GM21619 (cell line): Measurements from ENCODE around the gene FGFR2.
"Not testable (repeated sequence)": the region's sequence is repeated elsewhere in the genome, so short reads cannot be mapped to it uniquely, and the experiment has no call there.

Experiments used
- ATAC-seq: cut with Tn5 transposase; IDR thresholded peaks from one replicate; pipeline ENCODE4 v1.9.1; 2021; ENCODE audit not compliant: unreplicated experiment

FGFR2 gene

GRCh38 chr10:121554916-121555315 is 43.3 kb downstream of the FGFR2 start:
- ATAC-seq: not testable (repeated sequence)

DNA sequence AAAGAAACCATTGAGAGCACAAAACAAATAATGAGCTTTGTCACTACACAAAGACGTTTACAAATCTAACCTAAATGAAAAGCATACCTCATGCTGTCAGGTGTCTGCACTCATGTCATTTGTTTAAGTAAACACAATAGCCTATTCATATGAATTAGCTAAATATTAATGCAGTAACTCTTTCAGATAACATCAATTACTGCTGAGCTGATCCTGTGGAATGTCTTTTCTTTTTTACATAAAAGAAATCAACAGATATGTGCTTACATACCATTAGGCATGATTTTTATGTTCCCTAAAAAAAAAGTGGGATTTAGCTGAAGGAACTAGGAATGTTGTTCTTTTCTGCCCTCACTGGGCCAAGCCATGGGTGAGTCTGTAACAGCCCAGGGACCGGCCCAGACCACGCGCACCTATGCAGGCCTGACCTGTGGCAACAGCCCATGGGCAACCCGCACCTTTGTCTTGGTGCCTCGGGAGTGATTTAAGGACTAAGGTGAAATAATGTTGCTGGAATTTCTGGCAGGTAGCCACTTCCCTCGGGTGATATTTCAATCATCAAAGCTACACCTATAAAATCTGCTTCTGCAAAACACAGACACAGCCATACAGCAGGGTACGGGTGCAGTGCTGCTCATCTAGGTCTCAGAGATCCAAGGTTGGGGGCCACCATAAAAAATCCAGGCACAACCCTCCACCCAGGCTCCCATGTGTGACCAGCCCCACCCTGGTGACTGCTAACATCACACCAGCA is 44.6 kb downstream of the FGFR2 start:
- ATAC-seq: no peak

DNA sequence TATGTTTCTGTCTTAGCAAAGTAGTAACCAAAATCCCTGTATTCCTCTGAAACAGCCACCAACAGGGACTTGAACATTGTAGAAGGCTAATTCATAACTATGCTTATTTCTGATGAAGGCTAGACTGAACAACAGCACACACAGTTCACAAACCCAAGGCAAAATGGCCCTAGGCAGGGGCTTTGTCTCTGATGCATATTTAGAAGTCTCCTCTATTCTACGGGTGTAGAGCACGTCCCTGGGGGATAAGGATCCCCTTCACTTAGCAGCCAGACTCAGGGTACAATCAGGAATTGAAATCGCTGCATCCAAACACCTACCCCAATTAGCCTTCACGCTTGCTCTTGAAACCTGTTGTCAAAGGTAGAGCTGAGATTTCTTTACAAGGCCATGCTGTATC is 45.5 kb downstream of the FGFR2 start:
- ATAC-seq: no peak

DNA sequence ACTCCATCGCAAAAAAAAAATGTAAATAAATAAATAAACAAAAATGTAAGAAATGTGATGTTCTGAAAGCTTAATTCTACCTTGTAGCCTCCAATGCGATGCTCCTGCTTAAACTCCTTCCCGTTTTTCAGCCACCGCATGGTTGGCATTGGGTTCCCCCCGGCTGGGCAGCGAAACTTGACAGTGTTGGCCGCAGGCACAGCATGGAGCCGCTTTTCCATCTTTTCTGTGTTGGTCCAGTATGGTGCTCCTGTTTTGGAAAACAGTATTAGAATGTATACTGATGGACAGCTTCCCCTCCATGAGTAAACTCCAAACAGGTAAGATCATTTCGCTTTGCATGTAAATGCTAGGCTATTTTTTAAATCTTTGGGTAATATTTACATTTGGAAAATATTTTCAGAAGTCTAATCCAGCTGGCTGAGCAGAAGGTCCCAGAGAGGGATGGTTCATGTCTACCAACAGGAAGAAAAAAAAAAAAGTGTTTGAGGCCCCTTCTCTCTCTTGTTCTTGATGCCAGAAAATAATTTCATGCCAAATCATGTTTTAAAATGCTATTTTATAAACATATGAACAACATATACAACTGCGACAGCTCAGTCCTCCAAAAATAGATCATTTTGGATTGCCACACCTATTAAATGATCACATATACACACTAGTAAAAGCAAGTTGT is 46.9 kb downstream of the FGFR2 start:
- no peak for ATAC-seq

DNA sequence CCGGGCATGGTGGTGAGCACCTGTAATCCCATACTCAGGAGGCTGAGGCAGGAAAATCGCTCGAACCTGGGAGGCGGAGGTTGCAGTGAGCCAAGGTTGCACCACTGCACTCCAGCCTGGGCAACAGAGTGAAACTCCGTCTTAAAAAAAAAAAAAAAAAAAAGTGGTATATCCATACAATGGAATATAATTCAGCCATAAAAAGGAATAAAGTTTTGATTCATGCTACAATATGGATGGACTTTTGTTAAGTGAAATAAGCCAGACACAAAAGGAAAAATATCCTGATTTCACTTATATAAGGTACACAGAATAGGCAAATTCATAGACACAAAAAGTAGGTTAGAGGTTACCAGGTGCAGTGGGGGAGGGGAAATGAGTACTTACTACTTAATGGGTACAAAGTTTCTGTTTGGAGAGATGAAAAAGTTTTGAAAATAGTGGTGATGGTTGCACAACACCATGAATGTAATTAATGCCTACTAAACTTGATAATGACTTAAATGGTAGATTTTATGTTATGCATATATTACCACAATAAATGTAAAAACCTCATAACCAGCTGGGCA is 53.9 kb downstream of the FGFR2 start:
- no peak for ATAC-seq

DNA sequence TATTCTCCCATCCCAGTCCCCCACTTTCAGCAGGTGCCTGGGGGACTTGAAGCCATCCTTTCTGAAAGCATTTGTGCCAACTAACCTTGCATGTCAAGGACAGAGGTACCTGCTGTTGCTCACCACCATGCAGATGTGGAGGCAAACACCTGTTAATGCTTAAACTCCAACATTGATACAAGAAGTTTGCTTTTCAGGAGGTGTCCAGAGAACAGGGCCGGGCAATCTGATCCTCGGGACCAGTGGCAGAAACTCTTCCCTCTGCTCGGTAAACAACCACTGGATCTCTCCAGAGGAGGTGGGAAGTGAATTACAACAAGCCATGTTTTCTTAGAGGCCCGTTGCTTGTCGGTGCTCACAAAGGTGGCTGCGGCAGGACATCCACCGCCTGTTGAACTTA is 54.7 kb downstream of the FGFR2 start:
- no peak for ATAC-seq

- ATAC-seq: no peak
These were observed 56.7 kb downstream of the FGFR2 start for GRCh38 chr10:121541450-121542120.

DNA sequence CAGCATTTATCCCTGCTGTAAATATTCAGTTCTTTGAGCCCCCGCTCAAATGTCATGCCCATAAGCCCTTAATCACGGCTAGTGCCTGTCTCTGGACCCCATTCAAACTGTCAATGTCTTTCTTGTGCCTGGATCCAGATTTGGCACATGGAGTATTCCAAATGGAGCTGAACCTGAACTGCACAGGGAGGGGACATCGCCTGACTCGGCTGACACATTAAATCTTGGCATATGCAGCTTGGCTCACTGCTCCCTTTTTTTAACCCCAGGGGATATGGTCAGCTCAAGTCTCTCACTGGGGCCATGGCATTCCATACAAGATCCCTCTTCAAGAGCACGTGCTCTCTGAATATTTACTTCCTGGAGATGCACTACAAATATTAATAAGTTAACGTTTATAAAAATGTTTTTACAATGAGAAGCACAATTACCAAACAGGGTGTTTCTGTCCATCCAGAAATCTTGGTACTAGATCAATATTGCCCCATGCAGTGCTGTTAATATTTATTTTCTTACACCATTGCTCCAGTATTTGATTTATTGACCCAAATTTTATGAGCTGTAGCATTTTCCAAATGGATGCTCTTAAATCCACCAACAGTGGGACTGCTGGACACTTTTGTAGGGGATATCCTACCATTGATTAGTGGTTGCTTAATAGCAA is 57.4 kb downstream of the FGFR2 start:
- no peak for ATAC-seq

GRCh38 chr10:121539786-121540185 is 58.5 kb downstream of the FGFR2 start:
- no peak for ATAC-seq

GRCh38 chr10:121536310-121536913 is 61.8 kb downstream of the FGFR2 start:
- ATAC-seq: no peak

GRCh38 chr10:121535381-121535780 is 62.9 kb downstream of the FGFR2 start:
- ATAC-seq: no peak

- no peak for ATAC-seq
These were observed 65.9 kb downstream of the FGFR2 start for GRCh38 chr10:121532292-121532864.

GRCh38 chr10:121531830-121532178 is 66.4 kb downstream of the FGFR2 start:
- ATAC-seq: no peak

DNA sequence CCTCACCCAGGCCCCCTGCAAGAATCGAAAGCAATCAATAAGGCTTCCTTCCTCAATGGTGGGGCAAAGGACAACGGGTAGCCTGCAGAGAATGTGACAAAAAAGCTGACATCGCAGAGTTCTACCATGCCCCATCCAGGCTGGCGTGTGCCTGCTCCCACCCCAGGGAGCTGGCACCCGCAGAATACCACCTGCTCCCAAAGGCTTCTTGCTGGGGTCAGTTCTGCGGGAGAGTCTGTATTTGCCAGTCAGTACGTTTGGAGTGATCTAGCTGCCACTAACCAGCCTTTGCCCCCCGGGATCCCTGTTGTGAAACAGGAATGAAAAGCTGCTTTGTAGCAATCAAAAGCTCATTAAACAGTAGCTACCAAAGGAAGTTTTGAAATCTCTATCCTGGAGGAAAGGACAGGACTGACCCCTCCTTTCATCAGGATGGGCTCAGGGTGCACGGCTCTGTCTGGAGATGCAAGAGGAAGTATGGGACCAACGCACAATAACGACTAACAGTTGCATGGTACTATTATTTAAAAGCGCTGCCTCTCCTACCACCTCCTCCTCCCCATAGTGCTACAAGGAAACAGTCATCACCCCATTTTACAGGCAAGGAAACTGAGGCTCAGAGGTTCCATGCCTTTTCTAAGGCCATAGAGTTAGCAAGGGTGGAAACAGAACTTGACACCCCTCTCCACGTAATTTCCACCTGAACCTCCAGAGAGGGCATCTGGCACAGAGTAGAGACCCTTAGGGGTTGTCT is 67.0 kb downstream of the FGFR2 start:
- ATAC-seq: no peak

GRCh38 chr10:121530481-121531075 is 67.7 kb downstream of the FGFR2 start:
- no peak for ATAC-seq

DNA sequence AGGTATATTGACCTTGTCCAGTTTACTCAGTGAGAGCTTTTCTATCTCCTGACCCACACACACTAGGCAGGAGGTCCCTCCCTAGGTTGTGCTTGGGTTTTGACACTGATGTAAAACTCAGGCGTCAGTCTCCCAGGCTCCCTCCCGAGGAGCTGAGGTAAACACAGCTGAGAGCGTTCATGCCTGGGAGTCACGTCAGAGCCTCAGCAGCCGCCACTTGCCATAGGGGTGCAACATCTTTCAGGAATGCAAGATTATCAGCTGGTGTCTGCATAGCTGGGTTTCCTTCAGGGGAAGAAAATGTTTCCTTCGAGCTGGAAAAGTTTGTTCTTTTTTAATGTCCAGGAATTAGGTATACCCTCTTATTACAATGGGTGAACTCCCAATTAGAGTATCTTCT is 70.6 kb downstream of the FGFR2 start:
- no peak for ATAC-seq

DNA sequence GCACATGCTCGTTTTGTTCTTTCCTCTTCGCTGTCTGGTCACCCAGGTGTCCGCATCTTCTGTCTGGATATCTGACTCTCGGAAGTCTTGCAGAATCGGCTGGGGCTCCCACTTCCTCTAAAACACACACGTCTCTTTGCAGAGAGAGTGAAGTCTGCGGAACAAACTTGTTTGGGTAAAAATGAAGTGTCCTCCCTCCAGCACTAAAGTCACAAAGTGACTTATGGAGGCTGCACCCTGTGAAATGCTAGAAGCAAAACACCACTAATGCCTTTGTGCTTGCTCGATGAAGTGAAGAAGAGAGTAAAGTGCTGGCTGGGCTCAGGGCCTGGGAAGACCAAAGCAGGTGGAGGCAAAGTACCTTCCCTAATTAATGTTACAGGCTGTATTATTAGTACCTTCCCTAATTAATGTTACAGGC is 71.4 kb downstream of the FGFR2 start:
- ATAC-seq: peak; percentile 51

DNA sequence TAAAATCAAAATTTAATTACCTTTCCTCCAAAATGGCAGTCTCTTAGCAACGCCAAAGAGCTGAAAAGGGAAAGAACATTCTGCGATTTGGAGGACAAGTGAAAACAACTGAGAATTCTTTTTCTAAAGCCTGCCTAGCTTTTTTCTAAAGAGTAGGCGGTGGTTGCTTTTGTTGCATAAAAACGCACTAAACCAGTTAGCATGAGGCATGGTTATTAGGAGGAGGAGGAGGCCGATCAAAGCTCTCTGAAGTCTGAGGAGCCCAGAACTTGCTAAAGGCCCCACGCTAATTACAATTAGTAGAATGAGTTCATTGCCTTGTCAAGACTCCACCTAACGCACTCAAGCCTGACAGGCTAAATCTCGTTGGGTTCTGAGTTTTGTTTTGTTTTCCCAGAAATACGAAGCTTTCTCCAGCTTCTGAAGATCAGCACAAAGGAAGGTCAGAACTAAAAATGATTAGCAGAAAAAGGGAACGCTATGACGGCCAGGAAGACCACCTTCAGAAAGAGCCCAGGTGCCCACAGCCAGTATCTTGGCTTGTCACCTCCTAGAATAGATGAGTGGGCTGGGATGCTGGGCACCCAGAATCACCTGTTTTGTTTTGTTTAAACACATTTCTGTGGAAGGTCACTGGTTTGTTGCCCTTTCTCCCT is 72.0 kb downstream of the FGFR2 start:
- ATAC-seq: no peak
